PC-9 (cell line): Measurements from ENCODE around the gene BRINP3.

Experiments used
- EZH2 ChIP-seq: fragments of 200-600 bp; sonication (generic); IDR thresholded peaks from 2 replicates; pipeline ENCODE4 v1.8.0; 2017; ENCODE audit warnings: antibody characterized with exemption, low read depth
- TF ChIP-seq, protein P1 (sequence below): fragments of 200-600 bp; sonication (generic); conservative IDR thresholded peaks from 2 replicates; pipeline ENCODE4 v1.6.1; 2017; ENCODE audit warnings: mixed run types, antibody characterized with exemption, mild to moderate bottlenecking, moderate library complexity

DNA sequence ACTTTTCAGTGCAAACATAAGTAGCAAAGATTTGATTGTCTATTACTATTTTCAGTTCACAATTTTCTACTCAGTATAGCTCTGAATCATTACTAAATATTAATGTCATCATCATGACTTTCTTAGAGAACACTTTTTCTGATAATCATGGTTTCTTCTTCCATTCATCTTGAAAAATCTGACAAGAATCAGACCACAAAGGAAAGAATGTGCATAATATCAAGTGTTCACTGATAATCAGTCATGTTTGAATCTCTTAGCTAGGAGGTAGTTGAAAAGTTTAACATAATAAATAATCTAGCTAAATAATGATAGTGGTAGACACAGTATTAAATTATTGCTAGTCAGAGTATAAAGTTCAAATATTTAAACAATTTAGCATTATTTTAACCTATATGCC is 133.2 kb downstream of the BRINP3 start:
- TF ChIP-seq, protein P1, sequence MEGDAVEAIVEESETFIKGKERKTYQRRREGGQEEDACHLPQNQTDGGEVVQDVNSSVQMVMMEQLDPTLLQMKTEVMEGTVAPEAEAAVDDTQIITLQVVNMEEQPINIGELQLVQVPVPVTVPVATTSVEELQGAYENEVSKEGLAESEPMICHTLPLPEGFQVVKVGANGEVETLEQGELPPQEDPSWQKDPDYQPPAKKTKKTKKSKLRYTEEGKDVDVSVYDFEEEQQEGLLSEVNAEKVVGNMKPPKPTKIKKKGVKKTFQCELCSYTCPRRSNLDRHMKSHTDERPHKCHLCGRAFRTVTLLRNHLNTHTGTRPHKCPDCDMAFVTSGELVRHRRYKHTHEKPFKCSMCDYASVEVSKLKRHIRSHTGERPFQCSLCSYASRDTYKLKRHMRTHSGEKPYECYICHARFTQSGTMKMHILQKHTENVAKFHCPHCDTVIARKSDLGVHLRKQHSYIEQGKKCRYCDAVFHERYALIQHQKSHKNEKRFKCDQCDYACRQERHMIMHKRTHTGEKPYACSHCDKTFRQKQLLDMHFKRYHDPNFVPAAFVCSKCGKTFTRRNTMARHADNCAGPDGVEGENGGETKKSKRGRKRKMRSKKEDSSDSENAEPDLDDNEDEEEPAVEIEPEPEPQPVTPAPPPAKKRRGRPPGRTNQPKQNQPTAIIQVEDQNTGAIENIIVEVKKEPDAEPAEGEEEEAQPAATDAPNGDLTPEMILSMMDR: no peak
- no peak for TF ChIP-seq EZH2
